Panc1 (cell line): ENCODE results near the gene ELOB. TPM values are rescaled to one million over a fixed set of nuclear protein-coding genes. Genes with fewer than 3 reads are reported as not detected.

Experiments
- ATAC-seq: fragments of 200-7000 bp; cut with Tn5 transposase; 2 replicates; pipeline ENCODE4 v1.9.1; 2020; ENCODE audit warnings: mild to moderate bottlenecking, moderate library complexity
- BruUV-seq: library from RNA; stranded (reverse); fragments of 400-500 nt; replicated peaks from 2 replicates; lab custom pipeline; 2021; lab: Mats Ljungman, UMichigan
- CTCF ChIA-PET: fragments of 300-600 bp; sonication (Branson Sonifier 250); formaldehyde crosslinking; loops from one replicate; lab custom pipeline; 2022; ENCODE audit warnings: antibody characterized with exemption; lab: Charles Lee
- POLR2A ChIA-PET: fragments of 300-600 bp; sonication (Branson Sonifier 250); formaldehyde crosslinking; loops from one replicate; lab custom pipeline; 2022; ENCODE audit warnings: antibody characterized with exemption; lab: Charles Lee
- DNase-seq: peaks from one replicate; pipeline ENCODE4 v3.0.0-alpha.2; 2010; ENCODE audit warnings: low read depth, low spot score
- H3K27ac ChIP-seq: 2 replicates; pipeline ENCODE4 v1.5.1; 2011; ENCODE audit warnings: mild to moderate bottlenecking, low read length, inconsistent platforms
- H3K27me3 ChIP-seq: fragments of 200-500 bp; sonication (Bioruptor generic); 2 replicates; pipeline ENCODE4 v1.6.0; 2014; ENCODE audit warnings: low read length, inconsistent platforms; ENCODE audit not compliant: control insufficient read depth, insufficient read depth
- H3K36me3 ChIP-seq: fragments of 200-500 bp; sonication (Bioruptor generic); 2 replicates; pipeline ENCODE4 v1.5.1; 2014; ENCODE audit warnings: inconsistent platforms, mild to moderate bottlenecking, low read length, moderate library complexity; ENCODE audit not compliant: control insufficient read depth, insufficient read depth
- H3K4me1 ChIP-seq: 2 replicates; pipeline ENCODE4 v1.5.1; 2011; ENCODE audit warnings: inconsistent platforms, mild to moderate bottlenecking, low read length, moderate library complexity; ENCODE audit not compliant: control insufficient read depth, insufficient read depth
- H3K4me3 ChIP-seq, 2 experiments: 2 replicates each; pipeline ENCODE4 v1.5.1; 2011 to 2012; ENCODE audit warnings: low read depth in 2 of 2, low read length in 2 of 2, mild to moderate bottlenecking in 2 of 2, inconsistent platforms in 1 of 2, moderate library complexity in 1 of 2
- H3K9me3 ChIP-seq: fragments of 200-500 bp; sonication (Bioruptor generic); 2 replicates; pipeline ENCODE4 v1.5.1; 2014; ENCODE audit warnings: low read depth, mild to moderate bottlenecking, inconsistent platforms, low read length, moderate library complexity; ENCODE audit not compliant: control insufficient read depth, insufficient read depth
- POLR2AphosphoS5 ChIP-seq: IDR thresholded peaks from 2 replicates; pipeline ENCODE4 v1.6.1; 2012; ENCODE audit warnings: mild to moderate bottlenecking, low read depth, low read length, moderate library complexity
- REST ChIP-seq, 2 experiments: IDR thresholded peaks; 2 replicates each; pipeline ENCODE4 v1.6.1; 2011 to 2012; ENCODE audit warnings: low read depth in 2 of 2, control low read depth in 1 of 2, low read length in 1 of 2, mild to moderate bottlenecking in 1 of 2, moderate library complexity in 1 of 2; ENCODE audit not compliant: insufficient read depth in 1 of 2
- SIN3A ChIP-seq: IDR thresholded peaks from 2 replicates; pipeline ENCODE4 v1.6.1; 2012; ENCODE audit warnings: low read depth, mild to moderate bottlenecking, low read length, moderate library complexity, borderline replicate concordance; ENCODE audit not compliant: insufficient read depth
- TCF7L2 ChIP-seq: IDR thresholded peaks from 2 replicates; pipeline ENCODE4 v1.6.1; 2011; ENCODE audit warnings: mild to moderate bottlenecking, low read depth, low read length, inconsistent platforms
- in situ Hi-C: cut with HindIII; loops from 2 replicates; pipeline ENCODE4 v1.10.0; 2016; ENCODE audit warnings: low sequenced_read_pairs, low pct_unique_long_range_greater_than_20kb
- intact Hi-C: fragments of 100-400 bp; cut with micrococcal nuclease; formaldehyde crosslinking; loops from one replicate; pipeline ENCODE4 v1.10.0; 2022; ENCODE audit not compliant: unreplicated experiment
- total RNA-seq: library from RNA; stranded (reverse); gene quantifications from one replicate; pipeline ENCODE4 v1.2.1, GENCODE V29; 2021; ENCODE audit not compliant: unreplicated experiment
- TF ChIP-seq, protein P1 (sequence below): fragments of 450-650 bp; IDR thresholded peaks from 2 replicates; pipeline ENCODE4 v1.5.1; 2017; ENCODE audit warnings: mild to moderate bottlenecking

The ELOB gene
- total RNA-seq, 1 experiment from 2014 or later: 642 TPM

DNA sequence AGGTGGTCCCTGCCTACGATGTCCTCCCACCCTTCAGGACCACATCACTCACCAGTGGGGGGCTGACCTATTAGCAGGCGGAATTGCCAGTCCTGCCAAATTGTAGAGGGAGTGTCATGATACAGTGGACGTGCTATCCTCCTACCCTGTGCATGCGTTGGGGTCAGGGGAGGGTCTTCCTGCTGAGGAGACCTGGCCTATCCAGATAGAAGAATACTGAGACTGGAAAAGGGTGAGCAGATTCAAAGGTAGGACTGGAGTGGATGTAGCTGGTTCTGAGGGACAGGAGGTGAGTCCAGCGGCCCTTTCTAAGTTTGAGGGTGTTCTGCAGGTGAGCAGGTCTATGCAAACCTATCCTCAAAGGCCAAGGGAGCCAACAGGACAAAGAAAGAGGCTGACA is 29.2 kb upstream of the ELOB start:
- no peak for DNase-seq
- intact Hi-C loops: no loop called here
- no peak; the same call in 1 of the 2 replicates for ATAC-seq
- H3K4me3 ChIP-seq: no peak overlapping the region
- TF ChIP-seq REST (IDR thresholded peaks at IDR 0.05; ENCODE audit: insufficient read depth in 1 of 2, low read depth in 2 of 2, low read length in 1 of 2): no peak
- no peak for TF ChIP-seq POLR2AphosphoS5
- TF ChIP-seq, protein P1, sequence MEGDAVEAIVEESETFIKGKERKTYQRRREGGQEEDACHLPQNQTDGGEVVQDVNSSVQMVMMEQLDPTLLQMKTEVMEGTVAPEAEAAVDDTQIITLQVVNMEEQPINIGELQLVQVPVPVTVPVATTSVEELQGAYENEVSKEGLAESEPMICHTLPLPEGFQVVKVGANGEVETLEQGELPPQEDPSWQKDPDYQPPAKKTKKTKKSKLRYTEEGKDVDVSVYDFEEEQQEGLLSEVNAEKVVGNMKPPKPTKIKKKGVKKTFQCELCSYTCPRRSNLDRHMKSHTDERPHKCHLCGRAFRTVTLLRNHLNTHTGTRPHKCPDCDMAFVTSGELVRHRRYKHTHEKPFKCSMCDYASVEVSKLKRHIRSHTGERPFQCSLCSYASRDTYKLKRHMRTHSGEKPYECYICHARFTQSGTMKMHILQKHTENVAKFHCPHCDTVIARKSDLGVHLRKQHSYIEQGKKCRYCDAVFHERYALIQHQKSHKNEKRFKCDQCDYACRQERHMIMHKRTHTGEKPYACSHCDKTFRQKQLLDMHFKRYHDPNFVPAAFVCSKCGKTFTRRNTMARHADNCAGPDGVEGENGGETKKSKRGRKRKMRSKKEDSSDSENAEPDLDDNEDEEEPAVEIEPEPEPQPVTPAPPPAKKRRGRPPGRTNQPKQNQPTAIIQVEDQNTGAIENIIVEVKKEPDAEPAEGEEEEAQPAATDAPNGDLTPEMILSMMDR: no peak
- TF ChIP-seq SIN3A: no peak
- TF ChIP-seq TCF7L2: no peak
- H3K9me3 ChIP-seq: peaks cover 16% of the 10 kb centered on the region; the same call in 1 of the 2 replicates
- H3K36me3 ChIP-seq: no peaks in the 10 kb centered on the region
- no peak overlapping the region for H3K27ac ChIP-seq
- ChIA-PET POLR2A (no interaction called here), CTCF (no interaction called here)
- no TSS peak for BruUV-seq
- no peaks in the 10 kb centered on the region for H3K4me1 ChIP-seq
- H3K27me3 ChIP-seq: no peaks in the 10 kb centered on the region
- in situ Hi-C loops: no loop called here

- POLR2A ChIA-PET: no interaction called here
- BruUV-seq: no TSS peak
These were observed 27.6 kb upstream of the ELOB start for GRCh38 chr16:2804728-2805127.

More at GRCh38 chr16:2804728-2805127, 27.6 kb upstream of the ELOB start:
- TF ChIP-seq SIN3A (no peak), POLR2AphosphoS5 (no peak), REST (IDR thresholded peaks at IDR 0.05; ENCODE audit: insufficient read depth in 1 of 2, low read depth in 2 of 2, low read length in 1 of 2) (no peak), TCF7L2 (no peak)
- TF ChIP-seq, protein P1: no peak
- in situ Hi-C loops: no loop called here
- intact Hi-C loops: no loop called here
- Histone ChIP-seq H3K27ac (no peak overlapping the region), H3K27me3 (no peaks in the 10 kb centered on the region), H3K36me3 (no peaks in the 10 kb centered on the region), H3K4me3 (no peak overlapping the region), H3K9me3 (peaks cover 16% of the 10 kb centered on the region; the same call in 1 of the 2 replicates), H3K4me1 (no peaks in the 10 kb centered on the region)
- CTCF ChIA-PET: no interaction called here
- ATAC-seq (no peak), DNase-seq (no peak)
